Measurements from ENCODE around the gene RHOU.

RHOU gene

GRCh38 chr1:228737601-228738041, 2.3 kb downstream of the RHOU start:
- DNase-seq = no peak

- no peak for DNase-seq
Measured at GRCh38 chr1:228739826-228740225, 4.5 kb downstream of the RHOU start.

GRCh38 chr1:228740543-228741317, 5.5 kb downstream of the RHOU start:
- DNase-seq = no peak

- DNase-seq = no peak
Measured at GRCh38 chr1:228742281-228742860, 7.1 kb downstream of the RHOU start.

- DNase-seq = no peak
Measured at GRCh38 chr1:228743405-228743804, 8.1 kb downstream of the RHOU start.

GRCh38 chr1:228744356-228744755, 9.1 kb downstream of the RHOU start:
- no peak for DNase-seq

- DNase-seq = no peak
Measured at GRCh38 chr1:228744918-228745317, 9.6 kb downstream of the RHOU start.

- DNase-seq = no peak
Measured at GRCh38 chr1:228745497-228745896, 10.2 kb downstream of the RHOU start.

- DNase-seq = no peak
Measured at GRCh38 chr1:228747301-228747935, 12.1 kb downstream of the RHOU start.

- DNase-seq = no peak
Measured at GRCh38 chr1:228748029-228748428, 12.8 kb downstream of the RHOU start.

GRCh38 chr1:228748431-228748830, 13.2 kb downstream of the RHOU start:
- no peak for DNase-seq

GRCh38 chr1:228749765-228750164, 14.5 kb downstream of the RHOU start:
- DNase-seq = no peak

GRCh38 chr1:228750915-228751314, 15.6 kb downstream of the RHOU start:
- DNase-seq = no peak

- no peak for DNase-seq
Measured at GRCh38 chr1:228751360-228752098, 16.2 kb downstream of the RHOU start.

GRCh38 chr1:228752258-228752657, 17.0 kb downstream of the RHOU start:
- no peak for DNase-seq

- no peak for DNase-seq
Measured at GRCh38 chr1:228752675-228753265, 17.5 kb downstream of the RHOU start.

- DNase-seq = no peak
Measured at GRCh38 chr1:228753287-228753686, 18.0 kb downstream of the RHOU start.

- DNase-seq = no peak
Measured at GRCh38 chr1:228753786-228754360, 18.6 kb downstream of the RHOU start.

- no peak for DNase-seq
Measured at GRCh38 chr1:228754646-228755268, 19.5 kb downstream of the RHOU start.

- no peak for DNase-seq
Measured at GRCh38 chr1:228755800-228756199, 20.5 kb downstream of the RHOU start.

GRCh38 chr1:228756457-228756856, 21.2 kb downstream of the RHOU start:
- DNase-seq = no peak

GRCh38 chr1:228758447-228758846, 23.2 kb downstream of the RHOU start:
- DNase-seq = no peak

All from stimulated activated CD4-positive, alpha-beta T cell treated with anti-CD3 and anti-CD28 coated beads, Interleukin-4, amount 100 ng/mL, for 1 hour (primary cell).